ENCODE measurements around the gene MRPL10.

Gene MRPL10

DNA sequence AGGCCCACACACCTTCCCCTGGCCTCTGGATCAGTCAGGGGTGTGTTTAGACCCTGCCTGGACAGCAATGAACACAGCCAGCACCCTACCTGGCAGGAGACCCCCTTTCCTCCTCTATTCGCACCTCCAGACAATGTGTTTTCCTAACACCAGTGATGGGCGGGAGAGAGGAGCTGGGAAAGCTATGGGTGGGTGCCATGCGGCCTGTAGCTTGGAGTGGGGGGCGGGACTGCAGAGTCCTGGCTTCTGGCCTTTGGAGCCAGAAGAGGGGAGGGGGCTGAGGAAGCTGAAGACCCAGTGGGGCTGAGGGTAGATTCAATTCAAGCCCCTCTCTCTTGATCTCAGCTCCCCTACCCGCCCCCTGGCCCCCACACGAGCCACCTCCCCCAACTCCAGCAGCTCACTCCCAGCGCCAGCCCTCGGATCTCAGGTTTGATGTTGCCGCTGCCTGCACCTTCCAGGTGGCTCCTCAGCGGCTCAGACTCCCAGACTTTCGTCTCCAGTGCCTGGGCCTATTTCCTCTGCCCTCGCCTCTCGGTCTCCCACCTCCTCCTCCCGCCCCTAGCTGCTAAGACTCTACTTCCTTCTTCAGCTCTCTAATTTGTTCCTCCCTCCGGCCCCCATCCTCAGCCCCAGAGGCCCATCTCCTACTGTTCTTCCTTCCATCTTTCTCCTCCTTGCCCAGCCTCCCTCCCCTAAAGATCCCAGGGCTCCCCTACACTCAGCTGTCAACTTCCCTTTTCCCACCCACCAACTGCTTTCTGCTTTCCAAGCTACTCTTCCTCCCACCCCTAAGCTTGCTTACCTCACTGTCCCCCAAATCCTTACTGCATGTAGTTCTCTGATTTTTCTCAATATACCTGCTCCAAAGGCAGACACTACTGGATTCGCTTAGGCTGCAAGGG is 26.5 kb upstream of the MRPL10 start:
- no peak for DNase-seq

DNA sequence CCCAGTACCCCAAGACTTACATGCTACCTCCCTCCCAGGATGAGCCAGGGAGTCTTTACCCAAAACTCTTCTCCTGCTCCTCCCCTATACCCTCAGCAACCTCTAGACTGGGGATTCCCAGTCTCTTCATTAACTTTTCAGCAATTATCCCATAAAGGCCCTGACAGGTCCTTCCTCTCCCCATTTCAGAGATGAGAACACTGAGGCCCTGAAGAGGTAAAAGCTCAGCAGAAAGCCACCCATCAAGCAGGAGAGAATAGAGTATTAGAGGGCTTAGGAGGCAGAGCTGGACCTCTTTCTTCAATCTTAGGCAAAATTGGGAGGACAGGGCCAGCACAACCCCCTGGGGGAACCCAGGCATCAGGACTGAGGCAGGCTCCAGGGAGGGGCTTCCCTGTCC is 25.5 kb upstream of the MRPL10 start:
- DNase-seq, result no peak

DNA sequence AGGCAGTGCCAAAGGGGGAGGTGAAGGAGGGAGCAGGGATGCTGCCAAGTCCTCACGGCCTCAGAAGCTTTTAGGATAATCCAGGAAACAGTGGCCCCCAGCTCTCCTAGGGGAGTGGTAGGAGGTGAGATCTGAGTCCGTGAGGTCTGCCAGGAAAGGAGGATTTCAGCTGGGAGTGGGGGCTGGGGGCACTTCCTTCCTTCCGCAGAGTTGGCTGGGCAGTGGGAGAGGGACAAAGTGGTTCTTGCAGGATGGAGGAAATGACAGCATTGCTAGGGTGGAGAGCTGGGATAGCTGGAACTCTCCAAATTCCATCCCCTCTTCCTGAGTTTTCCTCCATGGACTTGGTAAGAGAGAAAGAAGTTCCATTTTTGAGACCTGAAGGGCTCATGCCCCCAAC is 24.4 kb upstream of the MRPL10 start:
- no peak for DNase-seq

DNA sequence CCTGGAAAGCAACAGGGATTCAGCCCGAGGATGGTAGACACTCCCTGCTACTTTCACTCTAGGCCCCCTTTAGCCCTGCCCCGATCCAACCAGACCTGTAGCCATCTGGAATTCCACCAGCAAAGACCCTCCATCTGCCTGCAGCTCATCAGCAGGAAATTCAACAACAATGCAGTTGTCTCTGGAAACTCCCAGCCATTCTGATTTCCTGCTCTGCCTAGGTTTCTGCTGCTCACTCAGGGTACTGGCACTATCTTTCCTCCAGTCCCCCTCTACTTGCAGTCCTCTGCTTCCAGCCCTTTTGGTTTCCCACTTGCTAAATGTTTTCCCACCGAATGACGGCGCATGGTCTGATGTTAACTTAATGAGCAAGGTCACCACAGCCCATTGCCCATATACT is 22.3 kb upstream of the MRPL10 start:
- no peak for DNase-seq

DNA sequence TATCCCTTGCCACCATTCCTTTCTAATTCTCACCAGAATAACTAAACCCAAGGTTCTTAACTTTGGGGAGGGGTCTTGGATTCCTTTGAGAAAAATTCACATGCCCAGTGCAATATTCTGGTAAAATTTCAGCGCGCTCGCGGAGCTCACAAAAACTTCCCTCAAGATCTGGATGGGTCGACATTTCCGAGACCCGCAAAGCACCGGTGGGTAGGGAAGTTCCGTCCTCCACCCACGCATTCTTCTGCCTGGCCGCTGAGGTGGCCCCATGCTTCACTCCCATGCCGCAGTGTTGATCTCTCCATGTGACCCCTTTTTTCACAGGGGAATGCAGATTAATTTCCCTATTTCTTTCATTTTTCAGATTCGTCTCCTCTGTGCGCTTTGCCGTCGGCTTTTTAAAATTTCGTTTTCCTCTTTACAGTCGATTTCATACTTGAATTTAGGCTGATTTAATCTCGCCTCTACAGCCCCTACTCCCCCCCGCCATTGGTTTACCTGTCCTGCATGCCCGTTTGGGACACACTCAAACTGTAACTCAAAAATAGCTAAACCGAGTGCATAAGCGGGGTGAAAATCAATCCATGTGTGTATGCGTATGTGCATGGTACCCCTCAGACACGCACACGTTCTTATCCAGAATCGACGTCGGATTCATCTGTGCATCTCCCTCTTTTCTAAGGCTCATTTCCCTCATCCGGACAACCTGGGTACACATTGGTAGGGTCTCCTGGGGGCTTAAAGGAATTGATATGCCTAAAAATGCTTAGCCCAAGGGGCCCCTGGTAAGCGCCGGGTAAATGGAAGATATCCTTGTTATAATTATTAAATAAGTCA is 21.0 kb upstream of the MRPL10 start:
- DNase-seq, result no peak

DNA sequence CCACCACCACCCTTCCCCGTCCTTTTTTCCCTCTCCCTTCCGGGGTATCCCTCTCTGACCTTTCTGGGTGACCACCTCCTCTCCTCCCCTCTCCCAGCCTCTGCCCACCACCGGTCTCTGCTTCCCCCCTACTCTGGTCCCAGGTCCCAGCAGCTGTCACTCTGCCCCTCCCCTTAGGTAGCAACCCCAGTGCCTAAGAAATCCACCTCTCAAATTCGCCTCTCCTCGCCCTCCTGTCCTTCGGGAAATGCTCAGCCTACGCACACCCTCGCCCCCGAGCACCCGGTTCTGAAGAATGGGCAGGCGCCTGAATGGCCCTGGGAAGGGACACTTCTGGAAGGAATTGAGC is 20.4 kb upstream of the MRPL10 start:
- DNase-seq, result no peak

DNA sequence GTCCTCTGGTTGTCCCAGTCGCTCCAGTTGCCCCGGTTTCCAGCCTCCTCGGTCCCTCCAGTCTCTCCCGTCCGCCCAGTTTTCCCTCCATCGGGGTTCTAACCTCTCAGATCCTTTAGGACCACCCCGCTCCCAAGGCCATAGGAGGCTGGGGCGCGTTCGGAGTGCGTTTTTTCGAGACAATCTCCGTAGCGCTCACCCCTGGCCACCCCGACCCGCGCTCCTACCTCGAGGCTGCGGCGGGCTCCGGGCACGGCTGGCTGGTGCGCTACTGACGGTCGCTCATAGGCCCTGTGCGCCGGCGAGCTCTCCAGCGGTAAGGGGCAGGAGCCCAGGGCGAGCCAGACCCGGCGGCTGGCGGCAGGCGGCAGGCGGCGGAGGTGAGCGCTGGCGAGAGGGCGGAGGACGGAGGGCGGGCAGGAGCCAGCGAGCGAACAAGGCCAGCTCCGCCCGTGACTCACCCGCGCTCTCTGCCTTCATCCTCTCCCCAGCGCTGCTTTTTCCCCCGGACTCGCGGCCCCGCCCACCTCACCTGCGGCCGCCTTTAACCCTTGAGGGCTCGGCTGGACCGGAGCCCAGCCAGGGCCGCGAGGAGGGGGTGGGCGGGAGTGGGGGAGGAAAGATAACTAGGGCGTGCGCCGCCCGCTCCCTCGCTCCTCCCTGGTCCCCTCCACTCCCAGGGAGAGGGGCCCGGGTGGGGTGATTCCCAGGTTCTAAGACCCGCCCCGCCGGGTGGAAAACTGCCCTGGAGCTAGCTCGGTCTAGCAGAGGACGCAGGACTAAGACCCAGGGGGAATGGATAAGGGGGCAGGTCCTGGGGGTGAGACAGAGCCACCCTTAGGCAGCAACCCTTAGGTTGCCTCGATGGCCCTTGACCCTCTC is 19.6 kb upstream of the MRPL10 start, which contains the start of gene SP6:
SP6 (minus strand) TSS at position 472 of the 882 bp plus-strand sequence. CDS start 2,734 bp downstream, outside the sequence.
- DNase-seq, result peak; percentile 59

DNA sequence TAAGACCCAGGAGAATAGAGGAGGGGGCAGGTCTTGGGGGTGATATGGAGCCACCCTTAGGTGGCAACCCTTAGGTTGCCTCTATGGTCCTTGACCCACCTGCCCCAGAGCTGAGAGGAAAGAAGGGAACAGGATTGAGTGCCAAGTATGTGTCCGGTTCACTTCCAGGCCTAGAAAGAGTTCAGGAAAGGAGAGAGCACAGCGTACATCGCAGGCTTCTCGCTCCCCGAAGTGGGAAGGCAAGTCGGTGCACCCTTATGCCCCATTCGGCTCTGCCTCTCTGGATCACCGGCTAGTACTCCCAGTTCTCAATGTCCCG is 19.0 kb upstream of the MRPL10 start:
- DNase-seq, result no peak

DNA sequence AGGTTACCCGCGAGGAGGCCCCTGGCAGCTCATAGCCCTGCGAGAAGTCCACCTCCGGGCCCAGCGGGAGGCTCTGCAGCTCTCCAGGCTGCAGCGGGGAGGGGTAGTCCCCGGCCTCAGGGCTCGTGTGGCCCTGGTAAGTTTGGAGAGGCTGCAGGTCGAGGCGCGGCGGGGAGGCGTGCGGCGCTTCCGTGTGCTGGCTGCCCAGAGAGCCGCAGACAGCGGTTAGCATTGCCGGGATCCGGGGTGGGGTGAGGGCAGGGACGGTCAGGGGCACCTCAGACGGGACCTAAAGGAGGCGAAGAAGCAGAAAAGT is 16.8 kb upstream of the MRPL10 start:
- DNase-seq, result no peak

DNA sequence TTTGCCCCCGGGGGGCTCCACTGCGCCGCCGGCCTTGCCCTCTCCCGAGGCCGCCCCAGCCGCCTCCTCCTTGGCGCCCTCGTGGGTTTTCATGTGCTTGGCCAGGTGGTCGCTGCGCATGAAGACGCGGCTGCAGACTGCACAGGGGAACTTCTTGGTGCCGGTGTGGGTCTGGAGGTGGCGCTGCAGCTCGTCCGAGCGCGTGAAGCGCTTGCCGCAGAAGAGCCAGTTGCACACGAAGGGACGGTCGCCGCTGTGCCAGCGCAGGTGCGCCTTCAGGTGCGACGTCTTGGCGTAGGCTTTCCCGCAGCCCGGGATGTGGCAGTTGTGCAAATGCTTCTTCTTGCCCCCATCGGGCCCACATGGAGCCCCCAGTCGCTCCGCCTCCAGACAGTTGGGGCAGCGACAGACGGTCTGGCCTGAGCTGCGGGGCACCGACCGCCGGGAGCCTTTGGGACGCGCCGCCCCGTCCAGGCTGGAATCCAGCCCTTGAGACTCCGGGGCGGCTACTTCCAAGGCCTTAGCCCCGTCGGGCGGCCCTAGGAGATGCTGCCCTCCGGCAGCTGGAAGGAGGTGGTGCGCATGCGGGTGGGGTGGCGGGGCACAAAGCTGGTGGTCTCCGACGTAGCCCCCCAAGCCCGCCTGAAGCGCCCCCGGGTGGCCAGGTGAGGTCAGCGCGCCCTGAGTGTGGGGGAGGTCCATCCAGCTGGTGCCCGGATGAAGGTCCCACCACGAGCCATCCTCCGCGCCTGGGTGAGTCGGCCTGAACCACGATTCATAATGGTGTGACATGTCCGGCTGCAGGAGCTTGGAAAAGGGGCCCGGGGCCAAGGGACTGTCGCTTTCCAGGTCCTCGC is 16.2 kb upstream of the MRPL10 start:
- DNase-seq, result peak; percentile 30

DNA sequence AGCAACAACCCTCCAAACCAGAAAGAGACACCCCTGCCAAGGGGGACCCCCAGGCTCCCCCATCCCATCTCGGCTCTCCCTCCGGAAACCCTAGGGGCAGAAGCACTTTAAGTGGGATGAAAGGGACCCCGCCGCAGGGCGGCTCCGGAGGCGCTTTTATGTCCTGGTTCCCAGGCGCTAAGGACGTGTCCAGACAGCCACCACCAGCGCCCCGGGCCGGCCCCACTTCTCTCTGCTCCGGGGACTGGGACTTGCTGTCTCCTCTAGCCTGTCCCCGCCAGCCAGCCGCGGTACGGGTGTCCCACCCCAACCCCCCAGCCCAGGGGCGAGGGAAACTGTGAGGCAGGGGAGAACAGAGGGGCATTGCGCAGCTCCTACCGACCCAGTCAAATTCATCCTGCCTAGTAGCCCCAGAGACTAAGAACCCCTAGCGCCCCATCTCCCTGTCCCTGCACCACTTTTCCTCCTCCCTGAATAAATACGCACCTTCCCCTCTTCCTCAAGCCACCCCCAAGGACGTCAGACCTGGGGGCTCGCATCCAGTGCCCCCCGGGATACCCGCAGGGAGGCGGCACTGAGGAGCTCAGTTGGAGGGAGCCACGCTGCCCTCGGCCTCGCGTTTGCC is 15.5 kb upstream of the MRPL10 start:
- DNase-seq, result no peak

DNA sequence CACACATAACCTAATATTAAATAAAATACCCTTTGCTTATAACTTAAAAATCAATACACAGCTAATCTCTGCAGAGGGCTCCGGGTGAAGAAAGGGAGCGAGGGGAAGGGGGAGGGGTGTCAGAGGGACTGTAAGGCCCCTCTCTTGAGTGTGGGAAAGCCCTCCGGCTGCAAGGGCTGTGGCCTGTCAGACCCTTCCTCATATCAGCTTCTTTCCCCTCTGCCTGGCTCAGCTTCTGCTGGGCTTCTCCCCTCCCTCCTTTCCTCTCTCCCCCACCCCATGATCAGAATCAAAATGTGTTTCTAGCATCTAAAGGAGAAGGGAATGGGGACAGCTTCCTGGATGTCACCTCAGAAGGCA is 14.4 kb upstream of the MRPL10 start:
- no peak for DNase-seq

DNA sequence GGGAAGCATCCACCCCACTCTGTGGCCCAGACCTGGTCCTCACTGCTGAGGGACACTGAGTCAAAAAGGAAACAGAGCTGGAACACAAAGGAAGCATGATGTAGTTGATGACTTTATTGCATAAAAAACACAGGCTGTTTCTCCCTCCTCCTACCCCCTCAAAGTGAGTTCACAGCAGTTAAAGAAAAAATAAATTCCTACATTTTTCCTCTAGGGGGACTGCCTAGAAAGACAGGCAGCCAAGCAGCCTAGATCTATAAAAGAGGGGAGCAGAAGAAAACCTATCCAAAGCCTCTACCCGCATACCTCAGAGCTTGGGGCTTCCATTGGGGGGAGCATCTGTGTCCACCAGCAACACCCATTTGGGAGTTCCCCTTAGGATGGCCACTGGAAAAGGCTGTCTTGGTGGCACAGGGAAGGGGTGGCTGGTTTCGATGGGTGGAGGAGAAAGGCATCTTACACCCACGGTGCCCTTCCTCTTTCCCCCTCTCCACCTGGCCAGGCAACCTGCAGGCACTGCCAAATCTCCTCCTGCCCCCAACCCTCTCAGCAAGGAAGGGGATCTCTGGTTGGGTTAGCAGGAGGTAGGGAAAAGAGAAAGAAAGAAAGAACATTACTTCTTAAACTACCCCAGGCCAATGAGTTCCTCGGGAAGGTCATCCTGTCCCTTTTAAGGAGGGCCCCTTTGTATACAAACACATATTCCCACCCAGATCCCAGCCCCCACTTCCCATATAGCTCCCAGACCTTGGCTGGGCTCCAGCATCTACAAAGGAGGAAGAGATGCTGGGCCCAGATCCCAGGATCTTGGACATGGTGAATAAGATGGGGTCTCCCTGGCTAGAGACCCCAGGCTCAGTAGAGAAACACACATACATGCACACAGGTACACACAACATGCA is 13.7 kb upstream of the MRPL10 start:
- no peak for DNase-seq

DNA sequence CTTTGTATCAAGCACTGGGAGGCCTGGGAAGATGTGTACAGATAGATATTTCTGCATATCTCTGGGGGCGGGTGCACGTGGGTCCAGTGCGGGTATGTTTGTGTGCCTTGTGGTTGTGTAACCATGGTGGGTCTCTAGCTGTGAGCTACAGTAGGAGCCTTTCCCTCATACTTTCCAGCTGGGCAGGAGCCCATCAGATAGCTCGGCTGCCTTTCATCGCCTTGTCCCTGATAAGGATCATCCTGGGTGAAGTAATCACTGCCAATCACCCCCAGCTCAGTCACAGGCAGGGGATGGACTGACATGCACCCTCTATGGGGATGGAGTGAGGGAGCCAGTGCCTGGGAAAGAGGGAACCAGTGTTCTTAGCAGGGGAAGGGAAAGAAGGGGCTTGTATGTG is 12.9 kb upstream of the MRPL10 start:
- DNase-seq, result no peak

DNA sequence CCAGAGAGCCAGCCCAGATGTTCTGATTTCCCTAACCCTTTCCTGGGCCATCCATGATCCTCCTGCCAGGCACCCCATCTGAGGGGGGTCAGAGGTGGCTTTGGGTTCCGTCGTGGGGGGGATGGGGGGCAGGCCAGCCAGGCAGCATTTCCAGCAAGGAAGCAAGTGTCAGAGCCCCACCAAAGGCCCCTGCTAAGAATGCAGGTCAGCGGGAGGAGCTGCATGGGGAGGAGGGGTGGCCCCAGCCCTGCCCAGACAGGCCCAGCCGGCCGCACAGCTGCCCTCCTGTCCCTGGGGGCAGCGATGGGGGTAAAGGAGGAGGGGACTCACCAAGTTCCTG is 12.0 kb upstream of the MRPL10 start:
- DNase-seq, result no peak

DNA sequence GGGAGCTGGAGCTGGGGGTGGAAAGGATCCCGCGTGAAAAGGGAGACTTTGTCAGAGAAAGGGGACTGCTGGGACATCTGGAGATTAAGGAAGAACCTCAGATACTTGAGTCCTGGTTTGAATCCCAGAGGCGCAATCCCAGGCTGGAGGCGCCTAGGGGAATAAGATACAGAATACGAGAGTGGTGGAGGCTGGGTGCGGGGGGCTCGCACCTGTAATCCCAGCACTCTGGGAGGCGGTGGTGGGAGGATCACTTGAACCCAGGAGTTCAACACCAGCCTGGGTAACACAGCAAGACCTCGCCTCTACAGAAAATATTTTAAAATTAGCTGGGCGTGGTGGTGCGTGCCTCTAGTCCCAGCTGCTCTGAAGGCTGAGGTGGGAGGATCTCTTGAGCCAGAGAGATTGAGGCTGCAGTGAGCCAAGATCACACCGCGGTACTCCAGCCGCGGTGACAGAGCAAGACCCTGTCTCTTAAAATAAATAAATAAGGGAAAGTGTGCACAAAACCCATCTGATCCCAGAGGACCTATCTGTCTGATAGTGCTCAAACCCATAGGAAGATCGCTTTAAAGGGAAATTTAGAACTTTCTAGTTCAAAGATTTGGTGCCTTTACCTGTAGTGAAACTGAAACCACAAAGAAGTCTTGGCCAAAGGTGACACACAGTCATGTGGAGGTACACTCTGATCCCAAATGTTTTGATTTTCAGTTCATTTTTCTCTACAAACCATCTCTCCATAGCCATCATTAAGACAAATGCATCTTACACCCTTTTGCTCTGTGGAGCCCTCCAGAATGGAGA is 10.3 kb upstream of the MRPL10 start:
- no peak for DNase-seq

DNA sequence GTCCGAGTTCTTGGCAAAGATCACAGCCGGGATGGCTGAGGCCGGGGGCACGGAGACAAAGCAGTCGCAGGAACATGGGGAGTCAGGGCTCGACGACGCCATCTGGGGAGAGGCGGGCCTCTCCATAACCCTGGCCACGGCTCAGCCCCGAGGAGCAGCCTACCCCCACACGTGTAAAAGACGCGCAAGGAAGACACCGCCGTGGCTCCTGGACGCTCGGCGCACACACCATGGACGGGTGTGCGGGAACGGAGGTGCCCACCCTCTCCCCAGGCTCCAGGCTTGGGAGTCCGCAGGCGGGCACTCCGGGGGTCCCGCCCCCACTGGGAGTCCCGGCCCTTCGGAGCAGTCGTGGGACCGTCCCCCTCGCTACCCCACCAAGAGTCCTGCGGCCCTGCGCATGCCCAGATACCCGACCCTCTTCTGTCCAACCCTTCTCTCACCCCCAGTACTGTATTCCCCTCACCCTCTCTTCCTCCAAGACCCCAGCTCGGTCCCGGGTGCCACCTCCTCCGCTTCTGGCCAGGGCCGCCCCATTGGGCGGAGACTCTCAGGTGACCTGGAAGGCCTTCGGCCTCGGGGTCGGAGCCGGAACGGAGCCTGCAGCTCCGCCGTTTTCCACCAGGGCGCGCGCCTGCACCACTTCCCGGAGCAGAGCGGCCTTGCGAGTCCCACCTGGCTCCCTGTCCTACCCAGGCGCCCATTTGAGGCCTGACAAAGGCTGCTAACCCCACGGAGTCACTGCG is 9.6 kb upstream of the MRPL10 start, which contains the start of gene SCRN2:
SCRN2 (minus strand) TSS at position 532 of the 746 bp plus-strand sequence; CDS start at position 102, 430 bp downstream.
- peak; percentile 89 for DNase-seq

DNA sequence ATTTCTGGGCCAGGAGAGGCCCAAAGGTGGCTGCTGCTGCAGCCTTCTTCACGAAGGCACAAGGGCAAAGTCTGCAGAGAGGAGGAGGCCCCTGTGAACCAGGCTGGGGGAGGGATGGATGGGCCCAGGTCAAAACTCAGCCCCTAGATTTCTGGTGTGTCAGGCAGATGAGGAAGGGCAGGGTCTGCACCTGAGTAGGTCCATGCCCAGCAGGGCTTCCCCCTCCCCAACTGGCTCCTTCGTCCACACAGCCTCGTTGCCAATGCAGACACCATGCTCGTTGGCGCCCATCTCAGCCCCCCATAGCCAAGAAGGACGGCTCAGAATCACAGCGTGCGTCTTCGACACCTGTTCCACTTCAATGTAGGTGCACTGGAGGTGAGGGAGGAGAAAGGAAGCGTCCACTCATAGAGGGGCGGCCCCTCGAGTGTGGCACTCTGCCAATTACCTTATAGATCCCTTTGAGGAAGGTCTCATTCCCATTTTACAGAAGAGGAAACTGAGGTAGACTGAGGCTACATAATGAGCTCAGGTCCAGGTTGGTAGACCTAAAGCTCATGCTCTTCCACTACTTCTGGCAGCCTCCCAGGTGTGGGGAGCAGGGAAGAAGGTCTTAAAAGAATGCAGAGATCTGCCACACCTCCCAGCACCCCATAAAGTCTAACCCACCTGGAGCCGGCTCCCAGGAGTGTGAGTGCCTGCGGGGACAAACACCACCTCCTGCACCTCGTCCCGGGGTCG is 8.8 kb upstream of the MRPL10 start:
- no peak for DNase-seq

DNA sequence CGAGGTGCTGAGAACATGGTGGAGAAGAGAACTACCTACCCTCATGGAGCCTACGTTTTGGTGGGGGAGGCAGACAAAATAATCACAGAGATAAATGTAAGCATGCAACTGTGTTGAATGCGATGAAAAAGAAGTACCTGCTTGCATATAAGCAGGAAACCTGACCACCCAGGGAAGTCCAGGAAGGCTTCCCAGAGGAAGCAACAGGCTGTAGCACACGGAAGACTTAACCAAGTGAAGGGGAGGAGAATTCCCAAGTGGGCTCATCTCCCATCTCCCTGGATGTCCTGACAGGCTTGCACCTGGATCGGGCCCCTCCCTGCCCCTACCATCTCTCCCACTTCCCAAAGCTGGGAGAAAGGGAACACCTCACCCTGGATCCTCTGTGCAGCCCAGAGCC is 7.7 kb upstream of the MRPL10 start:
- no peak for DNase-seq
